OCI-LY7 (cell line): ENCODE data around the gene ACOXL.

ENCODE experiments used
- EZH2phosphoT487 ChIP-seq: fragments of 200-600 bp; sonication (generic); IDR thresholded peaks from 2 replicates; pipeline ENCODE4 v1.6.1; 2018; ENCODE audit warnings: low read depth, borderline replicate concordance, mild to moderate bottlenecking, mixed run types, antibody characterized with exemption, low read length, moderate library complexity, mixed read lengths
- TF ChIP-seq, protein P1 (sequence below): fragments of 200-600 bp; sonication (generic); conservative IDR thresholded peaks from 2 replicates; pipeline ENCODE4 v1.5.1; 2014; ENCODE audit warnings: mild to moderate bottlenecking, antibody characterized with exemption, low read length, moderate library complexity, mixed read lengths

DNA sequence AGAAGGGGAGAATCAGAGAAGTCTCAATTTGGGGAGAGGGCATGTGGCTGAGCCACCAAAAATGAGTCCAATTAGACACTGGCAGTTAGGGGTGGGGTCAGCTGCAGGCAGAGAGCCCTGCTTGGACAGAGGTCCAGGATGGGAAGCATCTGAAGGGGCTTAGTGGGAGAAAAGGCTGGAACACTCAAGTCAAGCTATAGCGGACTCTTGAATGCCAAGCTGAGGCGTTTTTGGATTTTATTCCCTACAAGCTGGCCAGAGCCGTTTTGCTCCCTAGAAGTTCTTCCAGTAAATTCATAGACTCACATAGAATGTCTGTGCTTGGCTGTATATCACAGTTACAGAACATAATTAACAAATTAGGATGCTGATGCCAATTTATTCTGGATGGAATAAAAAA, 172.8 kb downstream of the ACOXL start:
- TF ChIP-seq, protein P1, sequence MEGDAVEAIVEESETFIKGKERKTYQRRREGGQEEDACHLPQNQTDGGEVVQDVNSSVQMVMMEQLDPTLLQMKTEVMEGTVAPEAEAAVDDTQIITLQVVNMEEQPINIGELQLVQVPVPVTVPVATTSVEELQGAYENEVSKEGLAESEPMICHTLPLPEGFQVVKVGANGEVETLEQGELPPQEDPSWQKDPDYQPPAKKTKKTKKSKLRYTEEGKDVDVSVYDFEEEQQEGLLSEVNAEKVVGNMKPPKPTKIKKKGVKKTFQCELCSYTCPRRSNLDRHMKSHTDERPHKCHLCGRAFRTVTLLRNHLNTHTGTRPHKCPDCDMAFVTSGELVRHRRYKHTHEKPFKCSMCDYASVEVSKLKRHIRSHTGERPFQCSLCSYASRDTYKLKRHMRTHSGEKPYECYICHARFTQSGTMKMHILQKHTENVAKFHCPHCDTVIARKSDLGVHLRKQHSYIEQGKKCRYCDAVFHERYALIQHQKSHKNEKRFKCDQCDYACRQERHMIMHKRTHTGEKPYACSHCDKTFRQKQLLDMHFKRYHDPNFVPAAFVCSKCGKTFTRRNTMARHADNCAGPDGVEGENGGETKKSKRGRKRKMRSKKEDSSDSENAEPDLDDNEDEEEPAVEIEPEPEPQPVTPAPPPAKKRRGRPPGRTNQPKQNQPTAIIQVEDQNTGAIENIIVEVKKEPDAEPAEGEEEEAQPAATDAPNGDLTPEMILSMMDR: no peak
- TF ChIP-seq EZH2phosphoT487: no peak
